Stimulated activated CD8-positive, alpha-beta memory T cell treated with anti-CD3 and anti-CD28 coated beads, Interleukin-12 subunit alpha, Interleukin-12 subunit beta, amount 100 ng/mL, for 4 hours (primary cell): Measurements from ENCODE around the gene FAM83F.

Experiments
- DNase-seq: peaks from one replicate; pipeline ENCODE4 v3.0.0-alpha.2; 2020; ENCODE audit warnings: low read depth

Gene FAM83F

DNA sequence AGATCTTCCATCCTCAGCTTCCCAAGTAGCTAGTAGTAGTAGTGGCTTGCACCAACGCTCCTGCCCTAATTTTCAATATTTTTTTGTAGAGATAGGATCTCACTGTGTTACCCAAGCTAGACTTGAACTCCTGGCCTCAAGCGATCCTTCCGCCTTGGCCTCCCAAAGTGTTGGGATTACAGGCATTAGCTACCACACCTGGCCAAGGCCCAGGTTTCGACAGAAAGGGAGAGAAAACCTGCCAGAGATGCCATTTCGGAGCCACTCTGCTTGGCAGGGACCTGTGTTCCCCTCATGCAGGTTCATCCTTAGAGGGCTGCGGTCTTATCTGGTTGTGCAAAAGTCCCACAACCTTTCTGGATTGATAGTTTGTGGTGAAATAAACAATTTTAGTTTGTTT, 41.4 kb downstream of the FAM83F start:
- DNase-seq = no peak

DNA sequence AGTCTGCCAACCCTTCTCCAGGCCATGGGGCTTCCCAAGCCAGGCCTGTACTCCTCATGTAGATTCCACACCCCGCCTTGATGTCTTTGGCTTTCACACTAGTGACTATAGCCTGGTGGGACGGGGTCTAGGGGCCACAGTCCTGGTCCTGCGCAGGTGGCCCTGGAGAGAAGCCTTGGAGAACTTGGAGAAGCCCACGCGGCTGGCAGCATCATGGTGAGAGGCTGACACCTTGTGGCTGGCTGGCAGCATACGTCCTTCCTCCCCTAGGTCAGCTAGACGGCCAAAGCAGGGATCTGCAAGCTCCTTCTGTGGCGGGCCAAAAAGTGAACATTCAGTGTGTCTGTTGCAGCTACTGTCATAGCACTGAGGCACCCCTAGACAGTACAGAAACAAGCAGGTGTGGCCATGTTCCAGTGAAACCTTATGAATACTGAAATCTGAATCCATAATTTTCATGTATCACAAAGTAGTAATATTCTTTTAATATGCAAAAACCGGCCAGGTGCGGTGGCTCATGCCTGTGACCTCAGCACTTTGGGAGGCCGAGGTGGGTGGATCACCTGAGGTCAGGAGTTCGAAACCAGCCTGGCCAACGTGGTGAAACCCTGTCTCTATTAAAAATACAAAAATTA, 42.0 kb downstream of the FAM83F start:
- DNase-seq = no peak

DNA sequence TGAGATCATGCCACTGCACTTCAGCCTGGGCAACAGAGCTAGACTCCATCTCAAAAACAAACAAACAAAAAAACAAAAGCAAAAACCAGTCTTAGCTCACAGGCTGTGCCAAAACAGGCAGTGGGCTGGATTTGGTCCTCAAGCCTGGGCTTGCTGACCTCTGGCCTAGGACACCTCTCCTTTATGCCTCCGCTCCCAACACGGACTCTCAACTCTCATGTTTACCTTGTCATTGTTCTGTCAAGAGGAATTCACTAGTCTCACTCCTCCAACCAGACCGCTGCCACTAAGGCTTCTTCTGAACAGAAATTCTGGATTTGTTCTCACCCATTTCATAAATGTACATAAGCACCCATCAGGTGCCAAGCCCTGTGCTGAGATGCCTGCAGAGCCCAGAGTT, 42.6 kb downstream of the FAM83F start:
- no peak for DNase-seq

DNA sequence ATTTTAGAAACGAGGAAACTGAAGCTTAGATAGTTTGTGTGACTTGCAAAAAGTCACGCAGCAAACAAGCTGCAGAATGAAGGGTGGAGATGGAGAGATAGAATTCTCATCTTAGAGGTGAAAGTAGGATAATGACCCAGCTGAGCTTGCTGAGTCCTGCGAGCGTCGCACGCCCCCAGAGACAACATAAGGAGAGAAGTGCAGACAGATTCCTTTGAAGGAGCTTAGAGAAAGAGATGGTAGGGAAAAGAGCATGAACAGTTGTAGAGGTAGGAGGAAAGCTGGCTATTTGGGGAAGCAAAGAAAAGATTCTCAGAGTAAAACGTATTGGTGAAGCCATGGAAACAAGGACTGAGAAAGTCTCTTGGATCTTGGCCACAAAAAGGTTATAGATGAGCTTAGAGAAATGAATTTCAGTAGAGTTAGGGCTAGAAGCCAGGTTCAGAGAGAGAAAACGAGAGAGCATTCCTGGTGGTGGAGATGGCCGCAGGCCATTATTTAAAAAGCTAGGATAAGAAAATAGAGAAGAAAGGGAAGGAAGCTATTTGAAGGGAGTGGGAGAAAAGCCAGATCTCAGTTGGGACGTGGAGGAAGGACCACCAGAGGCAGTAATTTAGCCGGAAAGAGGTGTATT, 44.8 kb downstream of the FAM83F start:
- no peak for DNase-seq

DNA sequence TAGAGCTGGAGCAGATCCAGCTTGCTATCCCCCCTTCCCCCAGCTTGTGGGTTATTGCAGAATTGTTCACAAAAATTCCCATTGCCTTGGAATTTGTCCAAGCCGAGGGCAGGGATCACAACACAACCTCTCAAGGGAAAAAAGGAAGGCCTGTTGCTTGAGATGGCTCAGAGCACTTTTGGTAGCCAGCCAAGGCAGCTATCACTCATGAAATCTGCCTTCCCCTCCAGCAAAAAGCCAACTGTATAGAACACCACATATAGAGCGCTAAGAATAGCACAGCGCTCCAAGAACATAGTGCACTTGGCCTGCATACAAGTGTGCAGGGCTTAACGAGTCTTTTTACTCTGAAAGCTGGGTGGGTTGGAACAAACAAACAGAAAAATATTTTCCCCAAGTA, 46.2 kb downstream of the FAM83F start:
- no peak for DNase-seq

DNA sequence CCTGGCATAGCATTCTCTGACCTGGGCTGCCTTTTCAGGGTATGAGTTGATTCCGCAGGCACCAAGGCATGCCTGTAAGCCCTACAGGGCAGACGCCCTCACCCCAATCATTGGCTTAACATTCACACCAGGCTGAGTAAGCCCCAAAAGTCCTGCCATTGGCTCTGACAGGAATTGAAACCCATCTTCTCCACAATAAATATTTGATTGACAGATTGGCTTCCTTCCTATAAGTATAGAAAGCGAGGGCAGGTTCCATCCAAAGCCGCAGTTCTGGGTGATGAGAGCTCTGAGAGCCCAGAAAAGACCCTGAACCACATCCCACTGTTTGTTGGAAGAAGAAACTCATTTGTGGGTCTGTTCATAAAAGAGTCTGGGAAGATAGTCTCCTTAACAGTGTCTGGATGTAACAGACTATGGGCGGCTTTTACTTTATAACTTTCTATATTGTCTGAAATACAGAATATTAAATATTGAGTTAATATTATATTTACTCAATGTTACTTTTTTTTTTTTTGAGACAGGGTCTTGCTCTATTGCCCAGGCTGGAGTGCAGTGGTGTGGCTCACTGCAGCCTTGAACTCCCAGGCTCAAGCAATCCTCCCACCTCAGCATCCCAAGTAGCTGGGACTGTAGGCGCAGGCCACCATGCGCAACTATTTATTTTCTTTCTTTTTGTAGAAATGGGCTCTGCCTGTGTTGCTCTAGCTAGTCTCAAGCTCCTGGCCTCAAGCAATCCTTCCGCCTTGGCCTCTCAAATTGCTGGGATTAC, 46.8 kb downstream of the FAM83F start:
- DNase-seq = no peak

DNA sequence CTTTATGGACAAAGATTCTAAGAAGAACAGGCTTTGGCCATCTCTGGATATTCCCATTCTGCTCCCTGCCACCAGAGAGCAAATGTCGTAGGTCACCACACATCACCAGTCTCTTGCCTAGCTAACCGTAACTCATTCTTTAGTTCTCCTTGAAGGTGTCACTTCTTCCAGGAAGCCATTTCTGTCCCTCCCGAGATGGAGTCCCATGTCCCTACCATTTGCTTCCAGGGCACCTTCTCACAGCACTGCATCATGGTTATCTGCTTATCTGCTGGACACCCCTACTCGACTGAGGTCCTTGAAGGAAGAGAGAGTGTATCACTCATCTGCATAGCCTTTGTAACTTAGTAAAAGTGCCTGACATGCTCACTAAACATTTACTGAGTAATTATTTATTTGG, 47.6 kb downstream of the FAM83F start:
- no peak for DNase-seq

DNA sequence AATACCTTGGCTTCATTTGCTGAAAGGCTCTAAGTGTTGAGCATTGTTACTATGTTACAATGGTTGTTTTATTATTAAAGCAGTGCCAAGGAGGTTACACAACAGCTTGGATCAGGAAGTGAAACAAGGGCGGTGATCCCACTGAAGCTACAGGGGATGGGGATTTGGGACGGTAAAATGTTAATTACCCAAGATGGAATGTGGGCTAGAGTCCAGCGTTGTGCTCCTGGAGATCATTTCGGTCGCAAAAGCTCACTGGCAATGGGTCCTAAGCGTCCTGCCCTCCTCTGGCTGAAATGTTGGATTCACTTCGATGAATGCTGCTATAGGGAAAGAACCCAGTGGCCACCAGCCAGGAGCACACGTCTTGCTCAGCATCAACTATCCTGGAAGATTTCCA, 48.3 kb downstream of the FAM83F start:
- DNase-seq = no peak

DNA sequence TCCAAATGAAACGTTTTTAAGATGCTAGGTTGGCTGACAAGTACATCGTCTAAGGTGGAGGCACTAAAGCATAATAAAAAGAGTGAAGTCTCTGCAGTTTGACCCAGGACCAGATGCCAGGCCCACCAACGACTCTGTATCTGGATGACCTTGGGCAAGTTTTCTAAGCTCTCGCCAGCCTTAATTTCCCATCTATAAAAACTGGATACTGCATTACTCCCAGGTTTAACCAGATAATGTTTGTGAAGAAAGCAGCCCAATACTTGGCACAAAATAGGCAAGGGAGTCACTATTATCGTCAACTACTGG, 49.0 kb downstream of the FAM83F start:
- DNase-seq = no peak

DNA sequence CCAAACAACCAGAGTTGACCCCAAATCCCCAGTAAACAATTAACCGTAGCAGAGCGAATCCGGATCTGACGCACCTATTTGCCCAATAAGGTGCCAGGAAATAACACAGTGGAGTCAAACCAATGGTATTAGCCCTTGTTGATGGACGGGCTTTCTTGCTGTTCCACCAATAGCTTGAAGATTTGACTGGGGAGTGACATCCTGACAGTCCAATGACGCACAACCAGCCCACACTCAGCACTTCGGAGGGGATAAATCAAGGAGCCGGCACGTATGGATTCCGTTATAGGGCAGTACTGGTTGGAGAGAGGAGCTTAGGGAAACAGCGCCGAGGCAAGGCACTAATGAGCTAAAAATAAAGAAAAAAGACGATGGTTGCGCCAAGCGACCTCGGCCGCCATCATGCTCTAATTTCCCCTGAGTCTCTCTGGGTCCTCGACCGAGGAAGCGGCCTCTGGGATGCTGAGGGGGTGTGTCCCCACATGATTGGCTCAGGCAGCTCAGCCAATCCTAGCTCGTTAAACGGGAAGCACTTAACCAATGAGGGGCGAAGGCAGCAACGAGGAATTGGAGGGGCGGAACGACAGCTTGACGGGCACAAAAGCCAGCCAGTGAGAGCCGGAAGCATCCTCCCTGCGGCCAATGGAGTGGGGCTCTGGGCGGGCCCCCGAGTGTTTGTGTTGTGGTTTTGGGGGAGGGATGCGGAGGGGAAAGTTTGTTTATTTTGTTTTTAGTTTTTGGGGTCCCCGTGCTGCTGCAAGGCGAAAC, 49.5 kb downstream of the FAM83F start:
- DNase-seq = peak; percentile 97

DNA sequence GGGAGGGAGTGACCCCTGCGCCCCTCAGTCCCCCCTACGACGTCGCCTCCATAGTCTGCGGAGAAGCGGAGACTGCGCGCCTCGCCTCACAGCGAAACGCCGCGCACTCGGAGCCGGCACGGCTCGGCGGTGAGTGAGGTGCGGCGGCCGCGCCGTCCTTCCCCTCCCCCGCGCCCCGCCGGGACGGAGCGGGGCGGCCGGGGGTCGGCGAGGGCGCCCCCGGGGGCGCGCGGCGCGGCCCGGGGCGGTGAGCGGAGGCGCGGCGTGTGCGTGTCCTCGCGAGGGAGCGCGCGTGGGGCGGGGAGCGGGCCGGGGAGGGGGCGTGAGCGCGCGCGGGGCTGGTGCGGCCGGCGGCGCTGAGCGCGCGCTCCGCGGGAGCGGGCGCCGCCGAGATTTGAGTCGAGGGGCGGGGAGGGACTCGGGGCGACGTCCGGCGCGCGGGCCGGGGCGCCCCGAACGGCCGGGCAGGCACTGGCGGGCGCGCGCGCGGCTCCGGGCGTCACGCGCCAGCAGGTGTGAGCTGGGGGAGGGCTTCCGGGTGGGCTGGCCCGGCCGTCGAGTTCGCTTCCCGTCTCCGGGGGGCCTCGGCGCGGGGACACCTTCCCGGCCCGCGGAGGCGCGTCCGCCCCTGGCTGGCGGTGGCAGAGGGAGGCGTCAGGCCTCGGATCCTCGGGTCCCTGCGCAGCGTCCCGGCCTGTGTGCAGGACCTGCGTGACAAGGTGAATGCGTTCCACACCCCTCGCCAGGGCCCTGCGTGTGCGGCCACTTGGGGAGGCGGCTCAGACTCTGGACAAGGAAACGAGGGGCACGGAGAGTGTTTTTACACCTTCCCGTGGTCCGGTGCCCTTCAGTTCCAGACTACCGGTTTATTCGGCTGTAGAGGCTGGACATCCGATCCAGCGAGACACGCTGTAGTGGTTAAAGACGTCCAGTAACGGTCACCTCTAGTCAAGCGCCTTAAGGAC, 50.4 kb downstream of the FAM83F start:
- DNase-seq = peak; percentile 65

DNA sequence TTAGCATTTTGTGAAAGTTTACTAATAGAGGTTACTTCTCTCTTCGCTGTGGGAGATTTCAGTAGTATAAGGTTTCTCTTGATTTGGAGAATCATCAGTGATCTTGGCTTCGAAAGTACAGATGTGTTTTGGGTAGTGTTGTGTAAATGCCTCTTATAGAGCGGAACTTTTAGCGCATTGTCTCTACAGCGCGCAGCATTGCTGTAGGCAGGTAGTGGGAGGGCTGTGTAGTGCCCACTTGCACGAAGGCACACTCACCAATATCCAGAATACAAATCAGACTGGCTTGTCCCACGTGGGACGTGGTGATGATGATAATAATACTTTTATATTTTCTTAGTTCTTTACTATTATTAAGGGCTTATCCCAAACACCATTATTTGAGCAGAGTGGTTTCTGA, 51.4 kb downstream of the FAM83F start:
- no peak for DNase-seq

DNA sequence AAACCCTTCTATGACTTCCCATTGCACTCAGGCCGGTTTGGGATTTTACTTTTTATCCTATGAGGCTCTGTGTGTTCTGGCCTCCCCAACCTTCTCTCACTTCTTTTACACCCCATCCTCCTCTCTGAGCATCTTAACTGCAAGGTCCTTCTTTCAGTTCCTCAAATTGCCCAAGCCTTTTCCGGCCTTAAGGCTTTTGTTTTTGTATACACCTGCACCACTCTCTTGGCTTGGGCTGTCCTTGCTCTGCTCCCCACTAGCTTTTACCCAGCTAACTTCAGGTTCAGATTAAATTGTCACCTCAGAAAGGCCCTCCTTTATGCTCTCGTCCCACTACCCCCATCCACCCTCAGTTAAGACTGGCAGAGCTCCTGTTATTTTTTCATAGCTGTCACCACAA, 55.5 kb downstream of the FAM83F start:
- DNase-seq = no peak

DNA sequence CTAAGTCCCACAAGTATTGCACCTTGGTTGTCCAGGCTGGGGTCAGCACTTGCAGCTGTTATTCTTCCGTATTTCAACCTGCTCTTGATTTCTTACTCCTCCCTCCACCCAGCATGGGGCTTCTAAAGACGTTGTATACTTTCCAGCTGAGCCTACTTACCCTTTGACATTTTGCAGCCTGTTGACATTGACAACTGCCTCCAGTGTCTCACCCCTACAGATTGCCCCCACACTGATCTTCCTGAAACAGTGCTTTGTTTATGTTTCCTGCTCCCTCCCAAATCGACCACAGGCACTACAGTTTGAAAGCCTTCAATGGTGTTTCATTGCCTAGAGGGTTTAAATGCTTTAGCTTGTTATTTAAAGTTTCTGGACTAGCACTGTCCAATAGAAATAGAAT, 56.6 kb downstream of the FAM83F start:
- no peak for DNase-seq

DNA sequence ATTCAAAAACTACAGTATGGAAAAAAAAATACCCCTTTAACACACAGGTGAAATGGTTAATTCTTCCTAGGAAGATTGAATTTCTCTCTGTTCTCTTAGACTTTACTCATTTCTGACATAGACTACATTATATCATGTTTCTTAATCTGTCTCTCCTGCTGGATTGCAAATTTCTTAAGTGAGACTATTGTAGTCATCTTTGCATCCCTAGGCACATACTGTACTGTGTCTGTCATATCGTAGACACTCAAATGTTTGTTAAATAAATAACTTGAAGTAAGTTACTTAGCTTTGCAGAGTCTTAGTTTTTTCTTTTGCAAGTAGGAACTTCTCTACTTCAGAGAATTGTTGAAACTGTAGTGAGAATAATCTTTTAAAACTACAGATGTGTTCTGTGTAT, 58.7 kb downstream of the FAM83F start:
- DNase-seq = no peak

DNA sequence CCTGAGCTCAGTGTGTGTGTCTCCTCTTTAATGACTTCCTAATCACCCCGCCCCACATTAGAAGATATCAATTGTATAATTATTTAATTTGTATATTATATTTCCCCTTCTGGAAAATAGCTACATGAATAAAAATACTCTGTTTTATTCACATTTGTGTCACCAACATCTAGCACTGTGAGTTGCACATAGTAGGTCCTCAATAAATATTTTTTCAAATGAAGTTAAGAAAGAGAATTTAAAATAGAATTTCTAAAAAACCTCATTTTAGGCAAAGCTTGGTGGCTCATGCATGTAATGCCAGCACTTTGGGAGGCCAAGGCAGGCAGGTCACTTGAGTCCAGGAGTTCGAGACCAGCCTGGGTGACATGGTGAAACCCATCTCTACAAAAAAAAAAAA, 59.7 kb downstream of the FAM83F start:
- DNase-seq = no peak

DNA sequence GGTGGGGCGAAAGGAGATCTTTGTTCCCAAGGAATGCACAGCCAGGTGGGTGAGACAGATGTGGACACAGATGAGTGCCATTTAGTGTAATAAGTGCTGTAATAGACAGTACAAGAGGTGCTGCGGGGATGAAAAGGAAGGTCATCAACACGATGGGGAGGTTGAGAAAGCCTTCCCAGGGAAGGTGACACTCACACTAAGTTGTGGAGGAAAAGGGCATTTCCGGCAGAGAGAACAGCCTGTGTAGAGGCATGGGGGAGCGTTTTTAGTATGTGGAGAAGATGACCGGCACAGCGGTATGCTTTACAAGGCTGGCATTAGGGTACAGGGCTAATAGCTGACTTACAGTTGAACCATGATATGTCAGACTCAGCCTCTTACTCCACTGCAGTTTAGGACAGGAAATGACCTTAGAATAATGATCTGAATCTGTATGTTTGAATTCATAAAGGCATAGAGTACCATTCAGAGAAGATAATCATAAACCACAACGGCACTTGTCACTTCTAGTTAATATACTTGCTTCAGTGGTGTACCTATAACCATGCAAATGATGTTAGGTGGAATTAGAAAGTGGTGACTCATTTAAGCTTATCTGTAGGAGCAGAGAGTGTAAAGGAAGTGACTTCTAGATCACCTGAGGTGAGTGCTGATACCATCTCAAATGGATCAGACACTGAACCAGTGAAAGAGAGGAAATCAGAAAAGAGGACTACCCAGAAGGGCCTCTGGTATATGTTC, 60.6 kb downstream of the FAM83F start:
- DNase-seq = no peak

DNA sequence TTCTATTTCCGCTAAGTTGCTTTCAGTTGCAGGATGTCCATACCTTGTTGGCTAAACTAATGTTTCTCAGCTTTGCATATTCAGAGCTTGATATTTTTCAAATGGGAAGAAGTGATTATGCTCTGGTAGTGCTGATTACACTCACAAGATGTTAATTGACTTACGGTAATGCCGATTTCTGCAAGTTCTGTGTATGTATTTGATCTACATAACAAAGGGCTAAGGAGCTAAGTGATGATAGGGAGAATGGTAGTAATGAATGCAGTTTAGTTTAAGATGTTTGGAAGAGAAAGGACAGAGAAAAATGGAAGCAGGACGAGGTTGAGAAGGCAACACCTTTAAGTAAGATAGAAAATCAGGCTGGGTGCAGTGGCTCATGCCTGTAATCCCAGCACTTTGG, 61.4 kb downstream of the FAM83F start:
- DNase-seq = no peak

DNA sequence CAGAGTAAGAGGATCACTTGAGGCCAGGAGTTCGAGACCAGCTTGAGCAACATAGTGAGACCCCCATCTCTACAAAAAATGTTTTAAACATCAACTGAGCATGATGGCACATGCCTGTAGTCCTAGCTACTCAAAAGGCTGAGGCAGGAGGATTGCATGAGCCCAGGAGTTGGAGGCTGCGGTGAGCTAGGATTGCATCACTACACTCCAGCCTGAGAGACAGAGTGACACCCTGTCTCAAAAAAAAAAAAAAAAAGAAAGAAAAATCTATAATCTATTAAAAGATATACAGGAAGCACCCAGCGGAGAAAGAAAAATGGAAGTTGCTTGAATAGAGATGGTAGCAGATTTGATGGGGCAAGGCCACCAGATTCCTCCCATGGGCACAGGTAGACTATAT, 61.8 kb downstream of the FAM83F start:
- DNase-seq = no peak

DNA sequence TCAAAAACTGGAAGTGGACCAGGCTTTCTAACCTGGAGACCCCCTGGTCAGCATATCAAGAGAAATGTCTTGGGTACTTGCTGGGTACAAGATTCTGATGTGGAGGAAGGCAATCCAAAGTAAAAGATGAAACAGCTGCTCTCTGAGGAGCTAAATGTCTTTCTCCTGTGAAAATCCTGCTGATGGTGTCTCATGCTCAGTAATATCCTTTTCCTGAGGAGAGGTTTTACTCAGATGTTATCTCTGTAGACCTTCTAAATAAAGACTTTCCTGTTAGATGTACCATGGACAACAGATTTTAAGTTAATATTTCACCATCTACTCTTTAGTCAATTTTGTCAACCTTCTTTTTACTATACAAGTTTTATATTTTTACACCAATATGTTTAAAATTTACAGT, 62.9 kb downstream of the FAM83F start:
- no peak for DNase-seq

DNA sequence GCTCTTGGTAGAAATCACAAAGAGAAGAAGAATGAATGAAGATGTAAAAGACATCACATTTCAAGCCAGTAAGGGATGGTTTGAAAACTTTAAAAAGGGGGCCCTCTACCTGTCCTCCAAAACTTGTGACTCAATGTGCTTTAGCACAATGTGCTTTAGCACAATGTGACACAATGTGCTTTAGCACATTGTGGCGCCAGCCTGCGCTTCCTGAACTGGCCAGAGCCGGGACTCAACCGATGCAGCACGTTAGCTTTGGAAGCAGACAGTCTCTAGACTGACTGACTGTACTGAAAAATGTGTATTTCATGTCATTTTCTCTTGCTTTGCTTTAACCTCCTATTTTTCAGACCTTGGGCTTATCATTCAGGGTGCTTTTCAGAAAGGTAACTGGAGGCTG, 63.5 kb downstream of the FAM83F start:
- no peak for DNase-seq
